Erythroblast (primary cell): ENCODE results near the gene CIROP.

Experiments used
- GATA1 ChIP-seq: IDR thresholded peaks from 2 replicates; pipeline ENCODE4 v1.6.1; 2011; ENCODE audit warnings: low read depth, mild to moderate bottlenecking, control low read depth, low read length, moderate library complexity
- POLR2A ChIP-seq: IDR thresholded peaks from 2 replicates; pipeline ENCODE4 v1.6.1; 2011; ENCODE audit warnings: mild to moderate bottlenecking, low read length

DNA sequence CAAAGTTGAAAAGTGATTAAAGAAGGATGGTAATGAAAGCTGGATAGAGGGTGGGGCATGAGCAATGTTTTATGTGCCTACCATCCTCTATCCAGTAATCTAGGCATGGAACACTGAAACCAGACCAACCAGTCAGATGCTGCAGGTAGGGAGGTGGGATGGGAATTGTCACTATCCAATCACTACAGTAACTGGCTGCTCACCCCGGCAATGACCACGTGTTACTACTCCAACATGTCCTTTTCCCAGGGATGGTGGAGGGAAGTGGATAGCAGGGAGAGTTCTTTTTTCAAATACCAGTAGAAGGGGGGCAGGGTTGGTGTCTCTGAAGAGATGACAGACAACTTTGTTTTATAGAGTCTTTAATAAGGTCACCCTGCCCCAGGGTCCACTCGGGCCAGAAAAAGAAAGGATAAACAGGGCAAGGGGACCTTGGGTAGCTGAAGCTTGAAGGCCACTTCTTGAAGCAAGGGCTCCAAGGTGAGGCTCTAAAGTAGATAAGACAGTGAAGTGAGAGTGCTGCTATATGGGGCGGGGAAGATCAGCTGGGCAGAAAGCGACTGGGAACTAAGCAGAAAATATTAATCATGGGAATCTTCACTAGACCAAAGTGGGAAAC is 32.8 kb downstream of the CIROP start:
- TF ChIP-seq POLR2A, result no peak
- no peak for TF ChIP-seq GATA1
